WTC11 (cell line): ENCODE measurements around the gene RTP3.

ENCODE experiments used
- ATF3 ChIP-seq: sonication (generic); formaldehyde crosslinking; conservative IDR thresholded peaks from 2 replicates; pipeline ENCODE4 v1.8.1; 2022; ENCODE audit warnings: mild to moderate bottlenecking, missing genetic modification reagents
- CBFB ChIP-seq: sonication (generic); formaldehyde crosslinking; IDR thresholded peaks from 2 replicates; pipeline ENCODE4 v1.8.1; 2022; ENCODE audit warnings: mild to moderate bottlenecking, low read depth, missing genetic modification reagents
- NFE2L1 ChIP-seq: sonication (generic); formaldehyde crosslinking; IDR thresholded peaks from 2 replicates; pipeline ENCODE4 v1.8.1; 2023; ENCODE audit warnings: missing genetic modification reagents
- TCF7 ChIP-seq: sonication (generic); formaldehyde crosslinking; IDR thresholded peaks from 2 replicates; pipeline ENCODE4 v1.8.0; 2022; ENCODE audit warnings: mild to moderate bottlenecking, low read depth, missing genetic modification reagents, moderate library complexity
- ZNF138 ChIP-seq: sonication (generic); formaldehyde crosslinking; conservative IDR thresholded peaks from 2 replicates; pipeline ENCODE4 v1.8.1; 2022; ENCODE audit warnings: mild to moderate bottlenecking, moderate library complexity, missing genetic modification reagents
- TF ChIP-seq, protein P1 (sequence below): fragments of 200-600 bp; IDR thresholded peaks from 2 replicates; pipeline ENCODE4 v1.8.0; 2022; ENCODE audit warnings: antibody characterized with exemption

- TF ChIP-seq NFE2L1 (CRISPR knock-in tag) (no peak), CBFB (CRISPR knock-in tag) (no peak), ATF3 (CRISPR knock-in tag) (no peak), ZNF138 (CRISPR knock-in tag) (no peak), TCF7 (CRISPR knock-in tag) (no peak)
- TF ChIP-seq, protein P1, sequence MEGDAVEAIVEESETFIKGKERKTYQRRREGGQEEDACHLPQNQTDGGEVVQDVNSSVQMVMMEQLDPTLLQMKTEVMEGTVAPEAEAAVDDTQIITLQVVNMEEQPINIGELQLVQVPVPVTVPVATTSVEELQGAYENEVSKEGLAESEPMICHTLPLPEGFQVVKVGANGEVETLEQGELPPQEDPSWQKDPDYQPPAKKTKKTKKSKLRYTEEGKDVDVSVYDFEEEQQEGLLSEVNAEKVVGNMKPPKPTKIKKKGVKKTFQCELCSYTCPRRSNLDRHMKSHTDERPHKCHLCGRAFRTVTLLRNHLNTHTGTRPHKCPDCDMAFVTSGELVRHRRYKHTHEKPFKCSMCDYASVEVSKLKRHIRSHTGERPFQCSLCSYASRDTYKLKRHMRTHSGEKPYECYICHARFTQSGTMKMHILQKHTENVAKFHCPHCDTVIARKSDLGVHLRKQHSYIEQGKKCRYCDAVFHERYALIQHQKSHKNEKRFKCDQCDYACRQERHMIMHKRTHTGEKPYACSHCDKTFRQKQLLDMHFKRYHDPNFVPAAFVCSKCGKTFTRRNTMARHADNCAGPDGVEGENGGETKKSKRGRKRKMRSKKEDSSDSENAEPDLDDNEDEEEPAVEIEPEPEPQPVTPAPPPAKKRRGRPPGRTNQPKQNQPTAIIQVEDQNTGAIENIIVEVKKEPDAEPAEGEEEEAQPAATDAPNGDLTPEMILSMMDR = no peak
Observed at GRCh38 chr3:46455231-46456115, 42.3 kb upstream of the RTP3 start.
